Lung (tissue), 12 donors: ENCODE measurements around the gene ZBTB37. TPM values are rescaled to one million over a fixed set of nuclear protein-coding genes. Genes with fewer than 3 reads are reported as not detected.
A peak's percentile ranks its signal among the peaks of the same experiment; 100 is the strongest.

Experiments used
- ATAC-seq: fragments of 200-7000 bp; cut with Tn5 transposase; one replicate; pipeline ENCODE4 v1.9.1; 2020; ENCODE audit warnings: moderate number of reproducible peaks; ENCODE audit not compliant: insufficient read depth, low FRiP score
- DNase-seq, 3 donors: peaks; one replicate each; pipeline ENCODE4 v3.0.0-alpha.2; 2013 to 2017
- H3K27ac ChIP-seq, 2 donors: one replicate each; pipeline ENCODE4 v1.5.1; 2013; ENCODE audit warnings: mild to moderate bottlenecking in 2 of 2, moderate library complexity in 2 of 2, control low read depth in 1 of 2, inconsistent platforms in 1 of 2, low read depth in 1 of 2, low read length in 1 of 2
- H3K27me3 ChIP-seq, 3 donors: one replicate each; pipeline ENCODE4 v1.5.1; 2013; ENCODE audit warnings: low read length in 2 of 3; ENCODE audit not compliant: control insufficient read depth in 3 of 3, insufficient read depth in 3 of 3
- H3K36me3 ChIP-seq, 4 donors: one replicate each; pipeline ENCODE4 v1.5.1; 2013; ENCODE audit warnings: low read length in 4 of 4, mild to moderate bottlenecking in 1 of 4, moderate library complexity in 1 of 4; ENCODE audit not compliant: control insufficient read depth in 4 of 4, insufficient read depth in 4 of 4
- H3K4me1 ChIP-seq, 5 donors: one replicate each; pipeline ENCODE4 v1.5.1; 2013; ENCODE audit warnings: low read length in 5 of 5, mild to moderate bottlenecking in 2 of 5, moderate library complexity in 1 of 5; ENCODE audit not compliant: control insufficient read depth in 5 of 5, insufficient read depth in 5 of 5
- H3K4me3 ChIP-seq: one replicate; pipeline ENCODE4 v1.5.1; 2013; ENCODE audit warnings: mild to moderate bottlenecking, control low read depth, moderate library complexity
- H3K9ac ChIP-seq, 2 donors: one replicate each; pipeline ENCODE4 v1.5.1; 2013; ENCODE audit warnings: low read length in 2 of 2, control low read depth in 1 of 2; ENCODE audit not compliant: insufficient read depth in 1 of 2
- H3K9me3 ChIP-seq, 4 donors: one replicate each; pipeline ENCODE4 v1.5.1; 2013; ENCODE audit warnings: low read length in 3 of 4, mild to moderate bottlenecking in 1 of 4, moderate library complexity in 1 of 4; ENCODE audit not compliant: control insufficient read depth in 4 of 4, insufficient read depth in 3 of 4
- CTCF ChIP-seq: IDR thresholded peaks from 2 replicates; pipeline ENCODE4 v1.5.1; 2012; ENCODE audit warnings: mild to moderate bottlenecking; ENCODE audit errors: control extremely low read depth, extremely low read depth
- WGBS, 2 donors: extraction: QIAGEN DNeasy Blood & Tissue Kit; methylation state at CpG; one replicate each; pipeline ENCODE4 v1.1.7; 2013; 5-methylcytosine and 5-hydroxymethylcytosine counted together
- polyA plus RNA-seq, 2 donors: library from polyadenylated mRNA; stranded (reverse); fragments of 200-250 nt; gene quantifications; one replicate each; pipeline ENCODE4 v1.2.1, GENCODE V29; 2013
- total RNA-seq, 2 donors: library from RNA; depleted of rRNA in 1 of 2; stranded (reverse); fragments of >200 nt in 1 of 2; gene quantifications; one replicate each; pipeline ENCODE4 v1.2.1, GENCODE V29; 2014 to 2021
- donor health status: control.
- donor health status: control.
- donor health status: Bipolar disorder and iron deficiency.
- donor health status: healthy.
- donor health status: DM: yes; HTN: yes; CAD: no.

The ZBTB37 gene
- total and polyA plus RNA-seq, 4 donors = 1.6 to 29.8 (median 7.3) TPM

- Histone ChIP-seq H3K4me1 (peaks cover 0 to 15% (median 6%) of the 10 kb centered on the region in 5 donors), H3K4me3 (peak overlapping the region; percentile 84), H3K27ac (peak overlapping the region; percentile 14 to 96), H3K27me3 (no peaks in the 10 kb centered on the region), H3K9ac (peak overlapping the region; percentile 51 to 98), H3K36me3 (peaks cover 0 to 6% (median 2%) of the 10 kb centered on the region in 4 donors), H3K9me3 (no peaks in the 10 kb centered on the region)
- 0% methylated on average over 25 of the region's 25 CpGs for WGBS, 2 donors
- TF ChIP-seq CTCF = no peak
- DNase-seq (no peak), ATAC-seq (no peak)
Measured at GRCh38 chr1:173823781-173824314, 44.3 kb upstream of the ZBTB37 start.

GRCh38 chr1:173824315-173825081, 43.7 kb upstream of the ZBTB37 start, which contains the start of the genes CENPL and DARS2:
Gene CENPL, minus strand, starts transcription at chr1:173824883. Its CDS starts 13,584 bp downstream, at chr1:173811299.
Gene DARS2, plus strand, starts transcription at chr1:173824673. Its CDS starts 557 bp downstream, at chr1:173825230.
- TF ChIP-seq CTCF = no peak
- Histone ChIP-seq H3K36me3 (peaks cover 0 to 6% (median 2%) of the 10 kb centered on the region in 4 donors), H3K27ac (peak within 1 kb of the TSS; percentile 85 to 96), H3K4me1 (peaks cover 0 to 15% (median 6%) of the 10 kb centered on the region in 5 donors), H3K4me3 (peak within 1 kb of the TSS; percentile 84), H3K9me3 (no peaks in the 10 kb centered on the region), H3K27me3 (no peaks in the 10 kb centered on the region), H3K9ac (peak within 1 kb of the TSS; percentile 60 to 98)
- WGBS, 2 donors = 0% methylated on average over 55 of the region's 55 CpGs
- ATAC-seq (peak; percentile 95), DNase-seq (peak; percentile 97 to 100 (median 99))

GRCh38 chr1:173827611-173828010, 40.6 kb upstream of the ZBTB37 start:
- Histone ChIP-seq H3K27ac (no peak overlapping the region), H3K4me1 (peaks cover 0 to 13% (median 6%) of the 10 kb centered on the region in 5 donors), H3K36me3 (peaks cover 0 to 5% (median 4%) of the 10 kb centered on the region in 4 donors), H3K4me3 (no peak overlapping the region), H3K27me3 (no peaks in the 10 kb centered on the region), H3K9ac (no peak overlapping the region), H3K9me3 (no peaks in the 10 kb centered on the region)
- TF ChIP-seq CTCF = no peak
- ATAC-seq (no peak), DNase-seq (no peak)
- WGBS, 2 donors = 52 to 71% methylated on average over 2 of the region's 2 CpGs
